Activated CD4-positive, CD25-positive, alpha-beta regulatory T cell treated with anti-CD3 and anti-CD28 coated beads, Interleukin-2, amount 50 U/mL, for 16 hours (primary cell): ENCODE results near the gene METRNL.
"Not testable (repeated sequence)": the region's sequence is repeated elsewhere in the genome, so short reads cannot be mapped to it uniquely, and the experiment has no call there.

Experiments
- DNase-seq: peaks from one replicate; pipeline ENCODE4 v3.0.0-alpha.2; 2020; ENCODE audit warnings: low read depth, low spot score

The METRNL gene

GRCh38 chr17:83079352-83079747 lies at the start of gene METRNL:
Gene METRNL (plus strand): TSS chr17:83079609. CDS start chr17:83079816, 207 bp downstream.
- DNase-seq, result peak; percentile 13

GRCh38 chr17:83030432-83030831 lies 49.0 kb upstream of the METRNL start:
- no peak for DNase-seq

GRCh38 chr17:83031321-83031945 lies 48.0 kb upstream of the METRNL start:
- DNase-seq, result no peak

- DNase-seq, result not testable (repeated sequence)
Measured at GRCh38 chr17:83031946-83032451, 47.4 kb upstream of the METRNL start.

GRCh38 chr17:83032781-83033180 lies 46.6 kb upstream of the METRNL start:
- DNase-seq, result no peak

- no peak for DNase-seq
Measured at GRCh38 chr17:83034525-83034924, 44.9 kb upstream of the METRNL start.

GRCh38 chr17:83035722-83036121 lies 43.7 kb upstream of the METRNL start:
- no peak for DNase-seq

GRCh38 chr17:83036193-83036592 lies 43.2 kb upstream of the METRNL start:
- DNase-seq, result no peak

GRCh38 chr17:83036666-83037065 lies 42.7 kb upstream of the METRNL start:
- DNase-seq, result no peak

- no peak for DNase-seq
Measured at GRCh38 chr17:83037084-83037873, 42.1 kb upstream of the METRNL start.

GRCh38 chr17:83037874-83038165 lies 41.6 kb upstream of the METRNL start:
- no peak for DNase-seq

- not testable (repeated sequence) for DNase-seq
Measured at GRCh38 chr17:83038983-83039382, 40.4 kb upstream of the METRNL start.

- DNase-seq, result no peak
Measured at GRCh38 chr17:83041305-83041704, 38.1 kb upstream of the METRNL start.

- no peak for DNase-seq
Measured at GRCh38 chr17:83042522-83043158, 36.8 kb upstream of the METRNL start.

GRCh38 chr17:83044479-83044878 lies 34.9 kb upstream of the METRNL start:
- not testable (repeated sequence) for DNase-seq

- DNase-seq, result no peak
Measured at GRCh38 chr17:83046448-83047181, 32.8 kb upstream of the METRNL start.

- DNase-seq, result no peak
Measured at GRCh38 chr17:83047182-83047478, 32.3 kb upstream of the METRNL start.

GRCh38 chr17:83047818-83048475 lies 31.5 kb upstream of the METRNL start:
- not testable (repeated sequence) for DNase-seq

- DNase-seq, result no peak
Measured at GRCh38 chr17:83050651-83051395, 28.6 kb upstream of the METRNL start.

- peak; percentile 93 for DNase-seq
Measured at GRCh38 chr17:83051396-83052240, 27.8 kb upstream of the METRNL start.
